ENCODE results near the gene PROSER3. TPM values are rescaled to one million over a fixed set of nuclear protein-coding genes. Genes with fewer than 3 reads are reported as not detected.

The PROSER3 gene
- polyA plus RNA-seq, 1 donor = 16.3 TPM

DNA sequence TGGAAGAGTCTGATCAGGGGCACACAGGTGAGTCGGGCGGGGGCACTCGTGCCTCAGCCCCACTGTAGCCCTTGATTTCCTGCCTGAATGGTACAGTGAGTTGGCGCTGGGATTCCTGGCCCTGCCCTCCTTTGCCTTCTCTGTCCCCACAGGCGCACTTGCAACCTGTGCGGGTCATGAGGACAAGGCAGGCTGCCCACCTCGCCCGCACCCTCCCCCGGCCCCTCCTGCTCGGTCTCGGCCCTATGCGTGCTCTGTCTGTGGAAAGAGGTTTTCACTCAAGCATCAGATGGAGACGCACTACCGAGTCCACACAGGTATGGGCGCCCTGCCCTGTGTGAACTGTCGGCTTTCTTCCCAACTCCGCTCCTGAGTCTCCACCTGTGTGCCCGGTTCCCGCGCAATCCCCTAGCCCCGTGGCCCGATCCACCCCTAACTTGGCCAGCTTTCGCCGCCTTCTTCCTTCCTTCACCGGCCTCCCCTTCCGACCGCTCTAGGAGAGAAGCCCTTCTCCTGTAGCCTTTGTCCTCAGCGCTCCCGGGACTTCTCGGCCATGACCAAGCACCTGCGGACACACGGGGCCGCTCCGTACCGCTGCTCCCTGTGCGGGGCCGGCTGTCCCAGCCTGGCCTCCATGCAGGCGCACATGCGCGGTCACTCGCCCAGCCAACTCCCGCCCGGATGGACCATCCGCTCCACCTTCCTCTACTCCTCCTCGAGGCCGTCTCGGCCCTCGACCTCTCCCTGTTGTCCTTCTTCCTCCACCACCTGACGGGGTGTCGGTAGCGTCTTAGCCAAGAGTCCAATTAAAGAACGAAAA, 41.8 kb upstream of the PROSER3 start:
- Histone ChIP-seq H3K27me3 (ENCODE audit: control insufficient read depth, insufficient read depth, low read length) (peaks cover 3% of the 10 kb centered on the region), H3K27ac (ENCODE audit: low read length) (peak overlapping the region; percentile 81), H3K9me3 (ENCODE audit: control insufficient read depth, low read depth, low read length) (no peaks in the 10 kb centered on the region), H3K36me3 (ENCODE audit: control insufficient read depth, insufficient read depth, low read length) (peaks cover 14% of the 10 kb centered on the region), H3K4me1 (ENCODE audit: control insufficient read depth, insufficient read depth, low read length) (peaks cover 21% of the 10 kb centered on the region), H3K4me3 (ENCODE audit: low read length) (peak overlapping the region; percentile 65)
- peak; percentile 43 to 46 for DNase-seq
- no CpG with 5 or more reads among the region's 52 CpGs for whole genome bisulfite sequencing (ENCODE audit: insufficient coverage, low lambda C conversion rate)

DNA sequence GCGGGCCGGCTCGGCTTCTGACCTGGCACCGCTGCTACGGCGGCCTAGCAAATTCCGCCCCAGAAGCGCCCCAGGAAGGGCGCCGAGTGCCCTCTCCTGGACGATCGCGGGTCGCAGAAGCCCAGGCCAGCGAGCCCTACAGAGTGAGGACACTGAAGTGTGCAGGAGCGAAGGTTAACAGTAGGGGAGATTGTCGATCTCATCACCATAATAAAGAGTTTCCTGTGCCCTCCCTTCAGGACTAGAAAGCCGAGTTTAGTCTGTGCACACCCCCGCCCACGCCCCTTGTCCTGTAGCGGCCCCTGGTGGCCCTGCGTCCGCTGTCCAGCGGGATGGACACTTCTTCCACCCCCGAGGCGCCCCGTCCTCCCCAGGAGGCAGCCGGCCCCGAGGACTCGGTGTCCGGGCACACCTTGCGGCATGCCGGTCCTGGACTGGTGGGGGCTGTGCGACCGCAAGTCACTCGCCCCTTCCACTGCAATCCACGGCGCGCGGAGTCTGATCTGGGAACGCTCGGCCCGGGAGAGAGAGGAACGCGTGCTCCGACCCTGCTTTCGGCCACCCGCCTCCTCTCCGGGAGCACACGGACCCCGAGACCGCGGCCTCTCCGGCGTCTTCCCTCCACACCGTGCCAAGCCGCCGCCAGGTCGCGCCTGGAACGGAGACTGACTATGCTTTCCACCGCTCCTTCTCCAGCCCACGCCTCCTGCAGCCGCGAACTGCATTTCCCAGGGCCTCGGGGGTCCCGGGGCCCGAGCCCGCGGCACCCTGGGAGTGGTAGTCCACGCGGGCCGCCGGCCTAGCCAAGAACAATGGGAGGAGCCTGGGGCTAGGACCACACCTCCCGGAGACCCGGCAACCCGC, 40.9 kb upstream of the PROSER3 start:
- H3K27me3 ChIP-seq (ENCODE audit: control insufficient read depth, insufficient read depth, low read length) = peaks cover 3% of the 10 kb centered on the region
- H3K27ac ChIP-seq (ENCODE audit: low read length) = peak overlapping the region; percentile 81
- no peaks in the 10 kb centered on the region for H3K9me3 ChIP-seq (ENCODE audit: control insufficient read depth, low read depth, low read length)
- H3K4me3 ChIP-seq (ENCODE audit: low read length) = peak overlapping the region; percentile 65
- H3K36me3 ChIP-seq (ENCODE audit: control insufficient read depth, insufficient read depth, low read length) = peaks cover 19% of the 10 kb centered on the region
- H3K4me1 ChIP-seq (ENCODE audit: control insufficient read depth, insufficient read depth, low read length) = peaks cover 21% of the 10 kb centered on the region
- WGBS (ENCODE audit: insufficient coverage, low lambda C conversion rate) = no CpG with 5 or more reads among the region's 77 CpGs
- DNase-seq = peak; percentile 88 to 96

DNA sequence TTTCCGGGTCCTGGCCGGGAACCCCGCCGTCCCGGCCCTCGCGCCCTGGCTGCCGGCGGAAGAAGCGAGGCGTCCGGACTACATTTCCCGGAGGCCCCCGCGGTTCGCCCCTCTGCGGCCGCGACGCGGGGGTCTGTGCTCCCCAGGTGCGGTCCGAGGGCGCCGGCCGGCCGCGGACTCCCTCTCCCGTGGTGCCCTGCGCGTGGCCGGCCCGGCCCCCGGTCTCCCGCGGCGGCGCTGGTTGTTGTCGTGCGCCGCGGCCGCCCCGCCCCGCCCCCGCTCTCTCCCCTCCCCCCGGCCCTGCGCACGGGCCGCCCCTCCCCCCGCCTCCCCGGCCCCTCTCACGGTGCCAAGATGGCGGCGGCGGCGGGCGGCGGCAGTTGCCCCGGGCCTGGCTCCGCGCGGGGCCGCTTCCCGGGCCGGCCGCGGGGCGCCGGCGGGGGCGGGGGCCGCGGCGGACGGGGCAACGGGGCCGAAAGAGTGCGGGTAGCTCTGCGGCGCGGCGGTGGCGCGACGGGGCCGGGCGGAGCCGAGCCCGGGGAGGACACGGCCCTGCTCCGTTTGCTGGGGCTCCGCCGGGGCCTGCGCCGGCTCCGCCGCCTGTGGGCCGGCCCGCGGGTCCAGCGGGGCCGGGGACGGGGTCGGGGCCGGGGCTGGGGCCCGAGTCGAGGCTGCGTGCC, 40.2 kb upstream of the PROSER3 start, which contains the start of gene KMT2B:
KMT2B (plus strand) TSS at position 339 of the 680 bp plus-strand sequence; CDS start at position 355, 16 bp downstream.
- no peaks in the 10 kb centered on the region for H3K9me3 ChIP-seq (ENCODE audit: control insufficient read depth, low read depth, low read length)
- peak within 1 kb of the TSS; percentile 80 for H3K4me3 ChIP-seq (ENCODE audit: low read length)
- WGBS (ENCODE audit: insufficient coverage, low lambda C conversion rate) = no CpG with 5 or more reads among the region's 109 CpGs
- peaks cover 21% of the 10 kb centered on the region for H3K4me1 ChIP-seq (ENCODE audit: control insufficient read depth, insufficient read depth, low read length)
- peak in 1 of 2 donors; percentile 99 for DNase-seq
- peak within 1 kb of the TSS; percentile 81 for H3K27ac ChIP-seq (ENCODE audit: low read length)
- H3K27me3 ChIP-seq (ENCODE audit: control insufficient read depth, insufficient read depth, low read length) = no peaks in the 10 kb centered on the region
- H3K36me3 ChIP-seq (ENCODE audit: control insufficient read depth, insufficient read depth, low read length) = peaks cover 27% of the 10 kb centered on the region

DNA sequence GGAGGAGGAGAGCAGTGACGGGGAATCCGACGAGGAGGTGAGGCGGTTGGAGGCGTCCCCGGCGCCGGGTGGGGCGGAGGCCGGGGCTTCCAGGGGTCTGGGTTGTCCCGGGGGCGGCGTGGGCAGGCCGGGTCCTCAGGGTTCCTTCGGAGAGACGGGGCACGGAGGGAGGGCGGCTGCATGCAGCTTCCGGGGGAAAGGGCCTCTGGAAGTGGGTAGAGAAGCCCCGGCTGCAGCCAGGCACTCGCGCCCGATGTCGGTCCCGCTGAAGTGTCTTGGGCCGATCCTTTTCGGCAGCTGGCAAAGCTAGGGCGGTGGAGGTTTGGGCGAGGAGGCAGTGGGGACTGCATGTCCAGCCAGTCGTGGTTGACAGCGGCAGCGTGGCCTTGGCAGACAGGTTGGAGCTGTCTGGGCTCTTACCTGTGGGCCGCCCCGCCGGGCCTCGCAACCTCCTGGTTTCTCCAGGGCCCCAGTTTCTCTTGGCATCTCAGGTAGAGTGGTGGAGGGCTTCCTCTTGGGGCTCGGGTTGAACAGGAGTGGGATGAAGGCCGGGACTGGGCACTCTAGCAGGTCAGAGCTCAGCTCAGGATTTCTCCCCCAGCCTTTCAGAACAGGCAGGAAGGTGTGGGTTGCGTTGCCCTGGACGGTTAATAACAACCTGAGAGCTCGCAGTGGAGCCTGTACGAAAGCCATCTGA, 39.5 kb upstream of the PROSER3 start:
- Histone ChIP-seq H3K36me3 (ENCODE audit: control insufficient read depth, insufficient read depth, low read length) (peaks cover 34% of the 10 kb centered on the region), H3K27me3 (ENCODE audit: control insufficient read depth, insufficient read depth, low read length) (no peaks in the 10 kb centered on the region), H3K9me3 (ENCODE audit: control insufficient read depth, low read depth, low read length) (no peaks in the 10 kb centered on the region), H3K4me1 (ENCODE audit: control insufficient read depth, insufficient read depth, low read length) (peaks cover 21% of the 10 kb centered on the region), H3K4me3 (ENCODE audit: low read length) (peak overlapping the region; percentile 80), H3K27ac (ENCODE audit: low read length) (peak overlapping the region; percentile 49)
- no CpG with 5 or more reads among the region's 42 CpGs for WGBS (ENCODE audit: insufficient coverage, low lambda C conversion rate)
- DNase-seq = no peak

DNA sequence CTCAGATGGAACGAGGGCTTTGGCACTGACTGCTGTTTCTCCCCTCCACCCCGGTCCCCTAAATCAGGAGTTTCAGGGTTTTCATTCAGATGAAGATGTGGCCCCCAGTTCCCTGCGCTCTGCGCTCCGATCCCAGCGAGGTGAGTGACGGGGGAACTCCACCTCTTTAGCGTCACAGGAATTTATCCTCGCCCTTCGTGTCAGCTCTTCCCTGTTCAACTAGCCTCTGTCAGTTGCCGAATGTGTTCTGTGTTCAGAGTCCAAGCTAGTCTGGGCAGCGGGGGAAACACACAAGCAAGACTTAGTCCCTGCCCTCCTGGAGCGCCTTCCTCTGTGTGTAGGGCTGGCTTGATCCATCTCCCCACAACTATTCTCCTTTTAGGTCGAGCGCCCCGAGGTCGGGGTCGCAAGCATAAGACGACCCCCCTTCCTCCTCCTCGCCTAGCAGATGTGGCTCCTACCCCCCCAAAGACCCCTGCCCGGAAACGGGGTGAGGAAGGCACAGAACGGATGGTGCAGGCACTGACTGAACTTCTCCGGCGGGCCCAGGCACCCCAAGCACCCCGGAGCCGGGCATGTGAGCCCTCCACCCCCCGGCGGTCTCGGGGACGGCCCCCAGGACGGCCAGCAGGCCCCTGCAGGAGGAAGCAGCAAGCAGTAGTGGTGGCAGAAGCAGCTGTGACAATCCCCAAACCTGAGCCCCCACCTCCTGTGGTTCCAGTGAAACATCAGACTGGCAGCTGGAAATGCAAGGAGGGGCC, 38.4 kb upstream of the PROSER3 start:
- H3K36me3 ChIP-seq (ENCODE audit: control insufficient read depth, insufficient read depth, low read length) = peaks cover 45% of the 10 kb centered on the region
- no peak for DNase-seq
- H3K27ac ChIP-seq (ENCODE audit: low read length) = no peak overlapping the region
- H3K9me3 ChIP-seq (ENCODE audit: control insufficient read depth, low read depth, low read length) = no peaks in the 10 kb centered on the region
- peak overlapping the region; percentile 80 for H3K4me3 ChIP-seq (ENCODE audit: low read length)
- H3K4me1 ChIP-seq (ENCODE audit: control insufficient read depth, insufficient read depth, low read length) = peaks cover 21% of the 10 kb centered on the region
- H3K27me3 ChIP-seq (ENCODE audit: control insufficient read depth, insufficient read depth, low read length) = no peaks in the 10 kb centered on the region
- WGBS (ENCODE audit: insufficient coverage, low lambda C conversion rate) = no CpG with 5 or more reads among the region's 32 CpGs

DNA sequence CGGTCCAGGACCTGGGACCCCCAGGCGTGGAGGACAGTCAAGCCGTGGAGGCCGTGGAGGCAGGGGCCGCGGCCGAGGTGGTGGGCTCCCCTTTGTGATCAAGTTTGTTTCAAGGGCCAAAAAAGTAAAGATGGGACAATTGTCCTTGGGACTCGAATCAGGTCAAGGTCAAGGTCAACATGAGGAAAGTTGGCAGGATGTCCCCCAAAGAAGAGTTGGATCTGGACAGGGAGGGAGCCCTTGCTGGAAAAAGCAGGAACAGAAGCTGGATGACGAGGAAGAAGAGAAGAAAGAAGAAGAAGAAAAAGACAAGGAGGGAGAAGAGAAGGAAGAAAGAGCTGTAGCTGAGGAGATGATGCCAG, 37.8 kb upstream of the PROSER3 start:
- Histone ChIP-seq H3K9me3 (ENCODE audit: control insufficient read depth, low read depth, low read length) (no peaks in the 10 kb centered on the region), H3K4me1 (ENCODE audit: control insufficient read depth, insufficient read depth, low read length) (peaks cover 21% of the 10 kb centered on the region), H3K4me3 (ENCODE audit: low read length) (no peak overlapping the region), H3K36me3 (ENCODE audit: control insufficient read depth, insufficient read depth, low read length) (peaks cover 50% of the 10 kb centered on the region), H3K27me3 (ENCODE audit: control insufficient read depth, insufficient read depth, low read length) (no peaks in the 10 kb centered on the region), H3K27ac (ENCODE audit: low read length) (no peak overlapping the region)
- DNase-seq = no peak
- WGBS (ENCODE audit: insufficient coverage, low lambda C conversion rate) = 77% methylated on average over 2 of the region's 9 CpGs

DNA sequence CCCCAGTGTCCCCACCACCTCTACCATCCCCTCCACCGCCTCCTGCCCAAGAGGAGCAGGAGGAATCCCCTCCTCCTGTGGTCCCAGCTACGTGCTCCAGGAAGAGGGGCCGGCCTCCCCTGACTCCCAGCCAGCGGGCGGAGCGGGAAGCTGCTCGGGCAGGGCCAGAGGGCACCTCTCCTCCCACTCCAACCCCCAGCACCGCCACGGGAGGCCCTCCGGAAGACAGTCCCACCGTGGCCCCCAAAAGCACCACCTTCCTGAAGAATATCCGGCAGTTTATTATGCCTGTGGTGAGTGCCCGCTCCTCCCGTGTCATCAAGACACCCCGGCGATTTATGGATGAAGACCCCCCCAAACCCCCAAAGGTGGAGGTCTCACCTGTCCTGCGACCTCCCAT, 37.3 kb upstream of the PROSER3 start:
- Histone ChIP-seq H3K4me3 (ENCODE audit: low read length) (no peak overlapping the region), H3K4me1 (ENCODE audit: control insufficient read depth, insufficient read depth, low read length) (peaks cover 16% of the 10 kb centered on the region), H3K9me3 (ENCODE audit: control insufficient read depth, low read depth, low read length) (no peaks in the 10 kb centered on the region), H3K36me3 (ENCODE audit: control insufficient read depth, insufficient read depth, low read length) (peaks cover 55% of the 10 kb centered on the region), H3K27ac (ENCODE audit: low read length) (no peak overlapping the region), H3K27me3 (ENCODE audit: control insufficient read depth, insufficient read depth, low read length) (no peaks in the 10 kb centered on the region)
- no peak for DNase-seq
- WGBS (ENCODE audit: insufficient coverage, low lambda C conversion rate) = no CpG with 5 or more reads among the region's 17 CpGs

DNA sequence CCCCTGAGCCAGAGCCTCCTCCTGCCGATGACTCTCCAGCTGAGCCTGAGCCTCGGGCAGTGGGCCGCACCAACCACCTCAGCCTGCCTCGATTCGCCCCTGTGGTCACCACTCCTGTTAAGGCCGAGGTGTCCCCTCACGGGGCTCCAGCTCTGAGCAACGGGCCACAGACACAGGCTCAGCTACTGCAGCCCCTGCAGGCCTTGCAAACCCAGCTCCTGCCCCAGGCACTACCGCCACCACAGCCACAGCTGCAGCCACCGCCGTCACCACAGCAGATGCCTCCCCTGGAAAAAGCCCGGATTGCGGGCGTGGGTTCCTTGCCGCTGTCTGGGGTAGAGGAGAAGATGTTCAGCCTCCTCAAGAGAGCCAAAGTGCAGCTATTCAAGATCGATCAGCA, 36.6 kb upstream of the PROSER3 start:
- H3K27ac ChIP-seq (ENCODE audit: low read length) = no peak overlapping the region
- H3K27me3 ChIP-seq (ENCODE audit: control insufficient read depth, insufficient read depth, low read length) = no peaks in the 10 kb centered on the region
- H3K9me3 ChIP-seq (ENCODE audit: control insufficient read depth, low read depth, low read length) = no peaks in the 10 kb centered on the region
- no peak overlapping the region for H3K4me3 ChIP-seq (ENCODE audit: low read length)
- H3K36me3 ChIP-seq (ENCODE audit: control insufficient read depth, insufficient read depth, low read length) = peaks cover 63% of the 10 kb centered on the region
- peaks cover 11% of the 10 kb centered on the region for H3K4me1 ChIP-seq (ENCODE audit: control insufficient read depth, insufficient read depth, low read length)
- no CpG with 5 or more reads among the region's 16 CpGs for WGBS (ENCODE audit: insufficient coverage, low lambda C conversion rate)
- DNase-seq = no peak

DNA sequence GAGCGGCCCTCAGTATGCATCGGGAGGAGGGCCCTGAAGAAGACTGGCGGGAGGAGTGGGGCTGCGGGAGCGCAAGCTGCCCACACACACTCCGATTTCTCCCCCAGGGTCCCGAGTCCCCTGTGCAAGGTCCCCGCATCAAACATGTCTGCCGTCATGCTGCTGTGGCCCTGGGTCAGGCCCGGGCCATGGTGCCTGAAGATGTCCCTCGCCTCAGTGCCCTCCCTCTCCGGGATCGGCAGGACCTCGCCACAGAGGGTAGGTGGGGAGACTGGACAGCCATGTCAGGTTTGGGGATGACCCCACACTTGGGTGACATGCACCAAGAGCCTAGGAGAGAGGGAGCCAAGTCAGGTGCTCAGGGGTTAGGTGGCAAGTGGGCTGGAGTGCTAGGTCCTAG, 35.5 kb upstream of the PROSER3 start:
- Histone ChIP-seq H3K4me3 (ENCODE audit: low read length) (no peak overlapping the region), H3K9me3 (ENCODE audit: control insufficient read depth, low read depth, low read length) (no peaks in the 10 kb centered on the region), H3K4me1 (ENCODE audit: control insufficient read depth, insufficient read depth, low read length) (peaks cover 11% of the 10 kb centered on the region), H3K27me3 (ENCODE audit: control insufficient read depth, insufficient read depth, low read length) (no peaks in the 10 kb centered on the region), H3K27ac (ENCODE audit: low read length) (no peak overlapping the region), H3K36me3 (ENCODE audit: control insufficient read depth, insufficient read depth, low read length) (peaks cover 72% of the 10 kb centered on the region)
- no CpG with 5 or more reads among the region's 14 CpGs for WGBS (ENCODE audit: insufficient coverage, low lambda C conversion rate)
- DNase-seq = no peak

Data from large intestine (tissue), 3 donors.